ENCODE results near the gene NBPF10.
"Not testable (repeated sequence)": the region's sequence is repeated elsewhere in the genome, so short reads cannot be mapped to it uniquely, and the experiment has no call there.

The NBPF10 gene, protein sequence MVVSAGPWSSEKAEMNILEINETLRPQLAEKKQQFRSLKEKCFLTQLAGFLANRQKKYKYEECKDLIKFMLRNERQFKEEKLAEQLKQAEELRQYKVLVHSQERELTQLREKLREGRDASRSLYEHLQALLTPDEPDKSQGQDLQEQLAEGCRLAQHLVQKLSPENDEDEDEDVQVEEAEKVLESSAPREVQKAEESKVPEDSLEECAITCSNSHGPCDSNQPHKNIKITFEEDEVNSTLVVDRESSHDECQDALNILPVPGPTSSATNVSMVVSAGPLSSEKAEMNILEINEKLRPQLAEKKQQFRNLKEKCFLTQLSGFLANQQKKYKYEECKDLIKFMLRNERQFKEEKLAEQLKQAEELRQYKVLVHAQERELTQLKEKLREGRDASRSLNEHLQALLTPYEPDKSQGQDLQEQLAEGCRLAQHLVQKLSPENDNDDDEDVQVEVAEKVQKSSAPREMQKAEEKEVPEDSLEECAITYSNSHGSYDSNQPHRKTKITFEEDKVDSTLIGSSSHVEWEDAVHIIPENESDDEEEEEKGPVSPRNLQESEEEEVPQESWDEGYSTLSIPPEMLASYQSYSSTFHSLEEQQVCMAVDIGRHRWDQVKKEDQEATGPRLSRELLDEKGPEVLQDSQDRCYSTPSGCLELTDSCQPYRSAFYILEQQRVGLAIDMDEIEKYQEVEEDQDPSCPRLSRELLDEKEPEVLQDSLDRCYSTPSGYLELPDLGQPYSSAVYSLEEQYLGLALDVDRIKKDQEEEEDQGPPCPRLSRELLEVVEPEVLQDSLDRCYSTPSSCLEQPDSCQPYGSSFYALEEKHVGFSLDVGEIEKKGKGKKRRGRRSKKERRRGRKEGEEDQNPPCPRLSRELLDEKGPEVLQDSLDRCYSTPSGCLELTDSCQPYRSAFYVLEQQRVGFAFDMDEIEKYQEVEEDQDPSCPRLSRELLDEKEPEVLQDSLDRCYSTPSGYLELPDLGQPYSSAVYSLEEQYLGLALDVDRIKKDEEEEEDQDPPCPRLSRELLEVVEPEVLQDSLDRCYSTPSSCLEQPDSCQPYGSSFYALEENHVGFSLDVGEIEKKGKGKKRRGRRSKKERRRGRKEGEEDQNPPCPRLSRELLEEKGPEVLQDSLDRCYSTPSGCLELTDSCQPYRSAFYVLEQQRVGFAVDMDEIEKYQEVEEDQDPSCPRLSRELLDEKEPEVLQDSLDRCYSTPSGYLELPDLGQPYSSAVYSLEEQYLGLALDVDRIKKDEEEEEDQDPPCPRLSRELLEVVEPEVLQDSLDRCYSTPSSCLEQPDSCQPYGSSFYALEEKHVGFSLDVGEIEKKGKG (N-terminal part only)

DNA sequence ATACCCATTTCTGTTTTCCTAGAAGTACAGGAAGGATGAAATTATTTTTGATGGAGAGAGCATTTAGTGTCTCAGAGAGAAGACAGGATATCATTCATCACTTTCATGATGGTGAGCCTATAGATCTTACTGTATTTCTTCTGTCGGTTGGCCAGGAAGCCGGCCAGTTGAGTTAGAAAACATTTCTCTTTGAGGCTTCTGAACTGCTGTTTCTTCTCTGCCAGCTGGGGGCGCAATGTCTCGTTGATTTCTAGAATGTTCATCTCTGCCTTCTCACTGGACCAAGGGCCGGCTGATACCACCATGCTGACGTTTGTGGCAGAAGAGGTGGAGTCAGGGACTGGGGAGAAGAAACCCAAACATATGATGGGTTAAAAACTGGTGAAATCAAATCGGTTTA, at the start of gene NBPF10:
NBPF10 (minus strand) TSS at position 340 of the 400 bp plus-strand sequence; CDS start at position 305, 35 bp downstream.
- DNase-seq (ENCODE audit: low spot score): not testable (repeated sequence)

DNA sequence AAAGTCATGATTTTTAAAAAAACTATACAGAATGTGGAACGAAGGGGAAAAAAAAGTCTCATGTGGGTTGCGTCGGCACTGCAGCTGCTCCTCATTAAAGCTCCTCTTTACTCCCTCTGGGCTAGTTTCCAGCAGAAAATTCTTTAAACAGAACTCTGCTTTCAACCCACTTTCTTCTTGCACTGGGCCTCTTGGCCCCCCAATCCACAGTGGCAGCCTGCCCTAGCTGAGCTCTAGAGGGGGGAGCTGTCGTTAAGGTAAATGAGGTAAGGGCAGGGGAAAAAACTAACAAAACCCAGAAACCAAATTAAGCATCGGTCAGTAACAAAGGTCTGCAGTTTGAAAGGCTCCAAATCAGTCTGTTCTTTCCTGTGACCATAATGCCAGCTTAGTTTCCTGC, 29.9 kb upstream of the NBPF10 start:
- not testable (repeated sequence) for DNase-seq (ENCODE audit: low spot score)

DNA sequence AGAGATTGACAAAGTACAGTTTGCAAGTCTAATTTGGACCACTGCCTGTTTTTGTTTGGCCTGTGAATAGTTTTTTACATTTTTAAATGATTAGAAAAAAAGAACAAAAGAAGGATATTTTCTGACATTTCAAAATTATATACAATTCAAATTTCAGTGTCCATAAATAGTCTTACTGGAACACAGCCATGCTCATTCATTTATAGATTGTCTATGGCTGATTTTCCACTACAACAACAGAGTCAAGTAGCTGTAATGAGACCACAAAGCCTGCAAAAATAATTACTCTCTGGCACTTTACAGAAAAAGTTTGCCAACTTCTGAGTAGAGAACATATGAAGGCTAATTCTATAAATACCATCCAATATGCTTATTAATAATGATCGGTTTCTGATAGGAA, 23.1 kb upstream of the NBPF10 start:
- DNase-seq (ENCODE audit: low spot score): not testable (repeated sequence)

DNA sequence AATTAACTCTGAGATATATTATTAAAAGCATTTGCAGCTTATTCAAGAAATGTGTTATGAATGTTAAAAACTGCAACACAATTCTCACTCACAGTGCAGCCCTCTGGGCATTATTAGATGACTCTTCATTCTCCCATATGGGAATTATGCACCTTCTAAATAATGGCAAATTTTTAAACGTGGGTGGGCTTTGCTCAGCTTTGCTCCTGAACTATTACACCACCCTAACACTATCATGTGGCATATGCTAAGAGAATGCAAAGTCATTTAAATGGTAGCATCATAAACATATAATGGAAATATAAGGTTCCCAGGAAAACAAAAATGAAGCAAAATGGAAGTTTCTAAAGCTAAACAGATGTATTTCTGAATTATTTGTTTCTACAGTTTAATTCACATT, 22.7 kb upstream of the NBPF10 start:
- DNase-seq (ENCODE audit: low spot score): not testable (repeated sequence)
